Activated naive CD4-positive, alpha-beta T cell treated with anti-CD3 and anti-CD28 coated beads for 36 hours (primary cell): ENCODE data around the gene BIRC3. TPM values are rescaled to one million over a fixed set of nuclear protein-coding genes. Genes with fewer than 3 reads are reported as not detected.

Experiments used
- CTCF ChIA-PET: fragments of 350-600 bp; sonication (Branson Sonifier 250); formaldehyde crosslinking; loops from one replicate; lab custom pipeline; 2021; ENCODE audit warnings: antibody characterized with exemption; lab: Charles Lee
- DNase-seq: peaks from one replicate; pipeline ENCODE4 v3.0.0-alpha.2; 2020
- H3K27ac Mint-ChIP-seq: one replicate; pipeline ENCODE4 v1.8.0; 2021; ENCODE audit warnings: mild to moderate bottlenecking, mixed read lengths
- H3K27me3 Mint-ChIP-seq: one replicate; pipeline ENCODE4 v1.8.0; 2021; ENCODE audit warnings: low read depth, mixed read lengths
- H3K36me3 Mint-ChIP-seq: one replicate; pipeline ENCODE4 v1.8.0; 2021; ENCODE audit warnings: low read depth, mixed read lengths
- H3K4me1 Mint-ChIP-seq: one replicate; pipeline ENCODE4 v1.8.0; 2021; ENCODE audit warnings: low read depth, mixed read lengths
- H3K4me3 Mint-ChIP-seq: one replicate; pipeline ENCODE4 v1.8.0; 2021; ENCODE audit warnings: mild to moderate bottlenecking, moderate library complexity, mixed read lengths
- H3K9me3 Mint-ChIP-seq: one replicate; pipeline ENCODE4 v1.8.0; 2021; ENCODE audit warnings: mixed read lengths
- intact Hi-C: fragments of 100-400 bp; cut with micrococcal nuclease; formaldehyde crosslinking; loops from one replicate; pipeline ENCODE4 v1.15.1; 2023
- total RNA-seq, 2 experiments: library from RNA; stranded (reverse); gene quantifications; one replicate each; pipeline ENCODE4 v1.2.3, GENCODE V29; 2021

The BIRC3 gene
- total RNA-seq, result 100 to 1,000 TPM; 100 to 105 TPM

DNA sequence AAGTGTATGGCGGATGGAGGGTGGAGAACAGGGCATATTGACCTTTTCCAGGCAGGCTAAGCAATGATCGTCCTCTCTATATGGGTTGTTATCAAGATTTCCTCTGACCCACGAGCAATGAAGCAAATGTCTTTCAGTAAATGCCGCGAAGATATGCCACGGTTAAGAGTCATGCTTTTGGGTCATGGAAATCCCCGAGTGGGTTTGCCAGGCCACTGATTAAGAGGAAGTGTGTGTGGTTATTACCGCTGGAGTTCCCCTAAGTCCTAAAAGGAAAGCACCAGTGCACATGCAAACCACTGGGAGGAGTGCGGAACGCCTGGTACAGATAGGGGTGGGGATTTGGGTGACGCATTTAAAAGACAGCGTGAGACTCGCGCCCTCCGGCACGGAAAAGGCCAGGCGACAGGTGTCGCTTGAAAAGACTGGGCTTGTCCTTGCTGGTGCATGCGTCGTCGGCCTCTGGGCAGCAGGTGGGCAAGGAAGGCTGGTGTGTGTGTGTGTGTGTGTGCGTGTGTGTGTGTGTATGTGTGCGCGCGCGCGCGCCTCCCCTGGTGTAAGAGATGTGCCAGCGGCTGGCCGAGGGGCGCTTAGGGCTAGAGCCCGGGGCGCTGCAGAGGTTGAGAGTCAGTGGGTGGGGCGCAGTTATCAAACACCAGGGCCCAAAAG lies at the start of gene BIRC3:
Gene BIRC3 (plus strand): TSS at position 386 of the 669 bp plus-strand sequence. CDS start 7,026 bp downstream, outside the sequence.
- Mint-ChIP-seq H3K27ac (peak within 1 kb of the TSS; percentile 98), H3K36me3 (peaks cover 42% of the 10 kb centered on the region), H3K27me3 (no peaks in the 10 kb centered on the region), H3K4me1 (peaks cover 66% of the 10 kb centered on the region), H3K9me3 (no peaks in the 10 kb centered on the region), H3K4me3 (peak within 1 kb of the TSS; percentile 96)
- peak; percentile 97 for DNase-seq
- CTCF ChIA-PET, result interaction anchor here (1.3 to 12.1 kb wide), 5 partner anchors 9 to 25 kb away, joined by 9 to 180 read pairs (median 14); no protein-coding TSS in a partner anchor
- intact Hi-C loops, result loop anchor here (1.0 kb wide), 11 partner anchors 11 to 711 kb away; partner anchors contain the start of gene BIRC2

DNA sequence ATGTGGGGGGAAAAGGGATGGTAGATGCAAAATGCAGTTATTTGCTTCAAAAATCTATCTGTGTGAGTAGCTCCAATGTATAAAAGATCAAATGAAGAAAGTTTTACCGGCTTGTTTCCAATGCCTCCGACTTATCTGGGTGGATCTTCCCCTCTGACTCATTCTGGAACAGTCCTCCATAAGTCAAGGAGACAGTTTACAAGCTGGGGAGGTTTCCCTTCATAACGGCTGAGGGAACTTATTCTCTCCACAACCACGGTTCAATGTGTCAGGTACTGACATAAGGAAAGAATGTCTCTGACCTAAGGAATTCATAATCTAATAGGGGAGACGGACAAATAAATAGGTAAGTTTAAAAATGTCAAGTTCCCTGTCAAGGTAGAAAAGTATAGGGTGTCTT lies 49.7 kb upstream of the BIRC3 start:
- H3K9me3 Mint-ChIP-seq, result no peaks in the 10 kb centered on the region
- CTCF ChIA-PET, result interaction anchor here (1.1 to 2.7 kb wide), 4 partner anchors 21 to 75 kb away, joined by 3 to 15 read pairs (median 6); no protein-coding TSS in a partner anchor

GRCh38 chr11:102268083-102268984 lies 49.0 kb upstream of the BIRC3 start:
- no peaks in the 10 kb centered on the region for H3K36me3 Mint-ChIP-seq
- no peaks in the 10 kb centered on the region for H3K9me3 Mint-ChIP-seq
- CTCF ChIA-PET, result interaction anchor here (0.7 to 2.7 kb wide), 25 partner anchors 9 to 408 kb away, joined by 3 to 15 read pairs (median 4); no protein-coding TSS in a partner anchor

More for the DNA sequence above, 49.7 kb upstream of the BIRC3 start:
- H3K4me1 Mint-ChIP-seq, result peaks cover 31% of the 10 kb centered on the region
- no peak for DNase-seq
- H3K27ac Mint-ChIP-seq, result no peak overlapping the region
- intact Hi-C loops, result loop anchor here (1.0 to 5.0 kb wide), 10 partner anchors 12 to 407 kb away; partner anchors contain the start of genes BIRC3 and CEP126
- no peak overlapping the region for H3K4me3 Mint-ChIP-seq
- H3K27me3 Mint-ChIP-seq, result no peaks in the 10 kb centered on the region
- no peaks in the 10 kb centered on the region for H3K36me3 Mint-ChIP-seq

GRCh38 chr11:102268985-102269470 lies 48.3 kb upstream of the BIRC3 start:
- intact Hi-C loops, result loop anchor here (1.0 to 5.0 kb wide), 10 partner anchors 10 to 408 kb away; partner anchors contain the start of genes BIRC3 and CEP126
- no peaks in the 10 kb centered on the region for H3K27me3 Mint-ChIP-seq
- no peaks in the 10 kb centered on the region for H3K36me3 Mint-ChIP-seq
- H3K27ac Mint-ChIP-seq, result no peak overlapping the region
- CTCF ChIA-PET, result interaction anchor here (0.7 to 2.7 kb wide), 23 partner anchors 10 to 408 kb away, joined by 3 to 15 read pairs (median 4); no protein-coding TSS in a partner anchor
- DNase-seq, result no peak
- H3K4me3 Mint-ChIP-seq, result peak overlapping the region; percentile 60
- no peaks in the 10 kb centered on the region for H3K9me3 Mint-ChIP-seq
- peaks cover 32% of the 10 kb centered on the region for H3K4me1 Mint-ChIP-seq

More at GRCh38 chr11:102268083-102268984, 49.0 kb upstream of the BIRC3 start:
- DNase-seq, result peak; percentile 91
- intact Hi-C loops, result loop anchor here (1.0 to 5.0 kb wide), 10 partner anchors 11 to 408 kb away; partner anchors contain the start of genes BIRC3 and CEP126
- no peaks in the 10 kb centered on the region for H3K27me3 Mint-ChIP-seq
- H3K4me1 Mint-ChIP-seq, result peaks cover 32% of the 10 kb centered on the region
- H3K27ac Mint-ChIP-seq, result no peak overlapping the region
- H3K4me3 Mint-ChIP-seq, result peak overlapping the region; percentile 60

- intact Hi-C loops, result loop anchor here (2.0 to 10.0 kb wide), 6 partner anchors 208 to 675 kb away; no protein-coding TSS in a partner anchor
- Mint-ChIP-seq H3K4me3 (no peak overlapping the region), H3K4me1 (peaks cover 32% of the 10 kb centered on the region), H3K27me3 (no peaks in the 10 kb centered on the region), H3K36me3 (no peaks in the 10 kb centered on the region), H3K9me3 (no peaks in the 10 kb centered on the region), H3K27ac (no peak overlapping the region)
- DNase-seq, result peak; percentile 30
- CTCF ChIA-PET, result interaction anchor here (0.6 to 2.7 kb wide), 8 partner anchors 10 to 343 kb away, joined by 3 to 15 read pairs (median 5); no protein-coding TSS in a partner anchor
Observed at GRCh38 chr11:102269927-102270326, 47.4 kb upstream of the BIRC3 start.

- H3K4me1 Mint-ChIP-seq, result peaks cover 32% of the 10 kb centered on the region
- intact Hi-C loops, result loop anchor here (10.0 kb wide), 1 partner anchor 673 kb away; no protein-coding TSS in a partner anchor
- no peak overlapping the region for H3K27ac Mint-ChIP-seq
- H3K9me3 Mint-ChIP-seq, result no peaks in the 10 kb centered on the region
- no peaks in the 10 kb centered on the region for H3K36me3 Mint-ChIP-seq
- no peak overlapping the region for H3K4me3 Mint-ChIP-seq
- DNase-seq, result no peak
- peaks cover 6% of the 10 kb centered on the region for H3K27me3 Mint-ChIP-seq
- CTCF ChIA-PET, result no interaction called here
Observed at GRCh38 chr11:102272047-102272824, 45.0 kb upstream of the BIRC3 start.

DNA sequence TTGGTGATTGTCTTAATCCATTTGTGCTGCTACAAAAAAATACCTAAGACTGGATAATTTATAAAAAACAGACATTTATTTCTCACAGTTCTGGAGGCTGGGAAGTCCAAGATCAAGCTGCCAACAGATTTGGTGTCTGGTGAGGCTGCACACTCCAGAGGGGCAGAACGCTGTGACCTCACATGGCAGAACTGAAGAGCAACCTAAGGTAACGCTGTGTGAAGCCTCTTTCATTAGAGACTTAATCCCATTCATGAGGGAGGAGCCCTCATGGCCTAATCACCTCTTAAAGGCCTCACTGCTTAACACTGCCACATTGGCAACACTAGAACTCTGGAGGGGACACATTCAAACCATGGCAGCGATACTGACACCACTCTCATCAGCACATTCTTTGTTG lies 42.7 kb upstream of the BIRC3 start:
- Mint-ChIP-seq H3K4me3 (no peak overlapping the region), H3K4me1 (peaks cover 17% of the 10 kb centered on the region)
- CTCF ChIA-PET, result interaction anchor here (0.7 kb wide), 1 partner anchor 379 kb away, joined by 3 read pairs; no protein-coding TSS in a partner anchor

GRCh38 chr11:102276362-102276761 lies 40.9 kb upstream of the BIRC3 start:
- no peaks in the 10 kb centered on the region for H3K9me3 Mint-ChIP-seq
- CTCF ChIA-PET, result interaction anchor here (1.0 kb wide), 1 partner anchor 13 kb away, joined by 3 read pairs; no protein-coding TSS in a partner anchor
- no peak for DNase-seq
- peaks cover 6% of the 10 kb centered on the region for H3K27me3 Mint-ChIP-seq
- peaks cover 10% of the 10 kb centered on the region for H3K4me1 Mint-ChIP-seq
- H3K4me3 Mint-ChIP-seq, result no peak overlapping the region
- intact Hi-C loops, result loop anchor here (5.0 to 10.0 kb wide), 2 partner anchors 286 to 668 kb away; no protein-coding TSS in a partner anchor
- no peak overlapping the region for H3K27ac Mint-ChIP-seq
- H3K36me3 Mint-ChIP-seq, result no peaks in the 10 kb centered on the region

More for the DNA sequence above, 42.7 kb upstream of the BIRC3 start:
- Mint-ChIP-seq H3K27me3 (peaks cover 6% of the 10 kb centered on the region), H3K36me3 (no peaks in the 10 kb centered on the region), H3K9me3 (no peaks in the 10 kb centered on the region), H3K27ac (no peak overlapping the region)
- intact Hi-C loops, result loop anchor here (5.0 to 10.0 kb wide), 2 partner anchors 288 to 670 kb away; no protein-coding TSS in a partner anchor
- DNase-seq, result no peak

- H3K36me3 Mint-ChIP-seq, result no peaks in the 10 kb centered on the region
- peaks cover 10% of the 10 kb centered on the region for H3K4me1 Mint-ChIP-seq
- H3K4me3 Mint-ChIP-seq, result no peak overlapping the region
- H3K27me3 Mint-ChIP-seq, result peaks cover 6% of the 10 kb centered on the region
- peak overlapping the region; percentile 4 for H3K27ac Mint-ChIP-seq
- CTCF ChIA-PET, result interaction anchor here (1.0 kb wide), 1 partner anchor 13 kb away, joined by 3 read pairs; no protein-coding TSS in a partner anchor
- intact Hi-C loops, result loop anchor here (5.0 to 10.0 kb wide), 2 partner anchors 286 to 668 kb away; no protein-coding TSS in a partner anchor
- DNase-seq, result no peak
- H3K9me3 Mint-ChIP-seq, result no peaks in the 10 kb centered on the region
Observed at GRCh38 chr11:102276783-102277182, 40.5 kb upstream of the BIRC3 start.

DNA sequence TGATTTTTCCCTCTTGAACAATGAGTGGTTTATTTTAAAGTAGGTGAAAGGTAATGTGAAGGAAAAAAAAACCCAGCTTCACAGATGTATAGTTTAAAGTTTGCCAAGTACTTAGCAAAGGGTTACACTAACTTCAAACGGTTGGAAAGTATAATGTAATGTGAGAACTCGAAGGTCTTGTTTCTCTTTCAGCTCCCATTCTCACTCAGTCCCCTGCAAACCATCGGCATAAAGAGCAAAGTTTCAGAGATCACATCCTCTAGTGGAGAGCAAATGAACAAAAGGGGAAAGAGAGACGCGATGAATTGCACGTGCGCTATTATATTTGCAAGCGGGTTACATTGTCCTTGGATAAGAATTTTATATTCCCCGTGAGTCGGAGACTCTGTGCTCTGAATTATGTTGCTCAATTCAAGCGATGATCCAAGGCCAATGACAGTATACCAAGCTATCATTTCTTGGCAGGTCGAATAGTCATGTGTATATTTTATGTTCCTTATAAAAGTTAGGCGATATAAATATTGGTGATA lies 37.6 kb upstream of the BIRC3 start:
- no peaks in the 10 kb centered on the region for H3K9me3 Mint-ChIP-seq
- H3K27me3 Mint-ChIP-seq, result peaks cover 6% of the 10 kb centered on the region
- no peaks in the 10 kb centered on the region for H3K36me3 Mint-ChIP-seq
- CTCF ChIA-PET, result interaction anchor here (0.6 to 2.0 kb wide), 8 partner anchors 9 to 334 kb away, joined by 3 to 11 read pairs (median 4); no protein-coding TSS in a partner anchor
- no peak overlapping the region for H3K27ac Mint-ChIP-seq
- H3K4me3 Mint-ChIP-seq, result peak overlapping the region; percentile 23
- intact Hi-C loops, result loop anchor here (1.0 to 10.0 kb wide), 4 partner anchors 11 to 665 kb away; partner anchors contain the start of gene MMP1
- peaks cover 7% of the 10 kb centered on the region for H3K4me1 Mint-ChIP-seq
- peak; percentile 38 for DNase-seq
